HG02798 (cell line): ENCODE data around the gene HMMR.
A peak's percentile ranks its signal among the peaks of the same experiment; 100 is the strongest.
"Not testable (repeated sequence)": the region's sequence is repeated elsewhere in the genome, so short reads cannot be mapped to it uniquely, and the experiment has no call there.

Source experiments
- ATAC-seq: cut with Tn5 transposase; IDR thresholded peaks from one replicate; pipeline ENCODE4 v1.9.1; 2021; ENCODE audit warnings: mild to moderate bottlenecking; ENCODE audit not compliant: unreplicated experiment, poor library complexity

The HMMR gene

GRCh38 chr5:163460562-163461171 lies at the start of gene HMMR:
TSS of gene HMMR (plus strand) at chr5:163460632. CDS start at chr5:163460693, 61 bp downstream.
- no peak for ATAC-seq

- ATAC-seq: not testable (repeated sequence)
These were observed 44.8 kb upstream of the HMMR start for GRCh38 chr5:163415673-163416072.

GRCh38 chr5:163424836-163425235 lies 35.6 kb upstream of the HMMR start:
- ATAC-seq: no peak

GRCh38 chr5:163426128-163426527 lies 34.3 kb upstream of the HMMR start:
- ATAC-seq: not testable (repeated sequence)

- ATAC-seq: no peak
These were observed 27.9 kb upstream of the HMMR start for GRCh38 chr5:163432544-163432943.

- no peak for ATAC-seq
These were observed 27.2 kb upstream of the HMMR start for GRCh38 chr5:163433271-163433670.

- no peak for ATAC-seq
These were observed 26.0 kb upstream of the HMMR start for GRCh38 chr5:163434401-163434866.

GRCh38 chr5:163436515-163436914 lies 23.9 kb upstream of the HMMR start:
- ATAC-seq: no peak

GRCh38 chr5:163437011-163437308 lies 23.5 kb upstream of the HMMR start:
- no peak for ATAC-seq

GRCh38 chr5:163437309-163438182 lies 22.9 kb upstream of the HMMR start, which contains the start of gene CCNG1:
TSS of gene CCNG1 (plus strand) at chr5:163437595. CDS start at chr5:163439257, 1,662 bp downstream.
- peak; percentile 98 for ATAC-seq

GRCh38 chr5:163439092-163439425 lies 21.4 kb upstream of the HMMR start:
- no peak for ATAC-seq

GRCh38 chr5:163440954-163441353 lies 19.5 kb upstream of the HMMR start:
- ATAC-seq: no peak

GRCh38 chr5:163444526-163444925 lies 15.9 kb upstream of the HMMR start:
- no peak for ATAC-seq

- no peak for ATAC-seq
These were observed 15.1 kb upstream of the HMMR start for GRCh38 chr5:163445345-163445744.

- ATAC-seq: no peak
These were observed 13.2 kb upstream of the HMMR start for GRCh38 chr5:163447191-163447590.

GRCh38 chr5:163447875-163448274 lies 12.6 kb upstream of the HMMR start:
- ATAC-seq: no peak

- ATAC-seq: no peak
These were observed 11.9 kb upstream of the HMMR start for GRCh38 chr5:163448491-163448890.

- ATAC-seq: no peak
These were observed 8.9 kb upstream of the HMMR start for GRCh38 chr5:163451489-163451888.

- ATAC-seq: no peak
These were observed 6.7 kb upstream of the HMMR start for GRCh38 chr5:163453705-163454104.

GRCh38 chr5:163455406-163455805 lies 5.0 kb upstream of the HMMR start:
- not testable (repeated sequence) for ATAC-seq

GRCh38 chr5:163456029-163456589 lies 4.3 kb upstream of the HMMR start:
- no peak for ATAC-seq
